IMR-90 (cell line): Measurements from ENCODE around the gene OR11H1. TPM values are rescaled to one million over a fixed set of nuclear protein-coding genes. Genes with fewer than 3 reads are reported as not detected.
"Not testable (repeated sequence)": the region's sequence is repeated elsewhere in the genome, so short reads cannot be mapped to it uniquely, and the experiment has no call there.

Experiments
- ATAC-seq: fragments of 200-7000 bp; cut with Tn5 transposase; 2 replicates; pipeline ENCODE4 v1.9.1; 2020; ENCODE audit warnings: low read depth, mild to moderate bottlenecking, moderate library complexity
- BruUV-seq: library from RNA; stranded (reverse); fragments of 400-500 nt; replicated peaks from 2 replicates; lab custom pipeline; 2021; lab: Mats Ljungman, UMichigan
- CTCF ChIA-PET: fragments of 300-600 bp; formaldehyde crosslinking; extraction: SDS; loops from one replicate; lab custom pipeline; 2021; ENCODE audit warnings: antibody characterized with exemption; lab: Yijun Ruan, JAX
- POLR2A ChIA-PET: fragments of 300-600 bp; sonication (Branson Sonifier 250); formaldehyde crosslinking; loops from one replicate; lab custom pipeline; 2022; ENCODE audit warnings: antibody characterized with exemption; ENCODE audit not compliant: unreplicated experiment; lab: Charles Lee
- DNase-seq: peaks from one replicate; pipeline ENCODE4 v3.0.0; 2013
- H2AFZ ChIP-seq: replicated peaks from 2 replicates; pipeline ENCODE3; 2013; ENCODE audit warnings: low read length, mild to moderate bottlenecking; ENCODE audit not compliant: poor library complexity
- H2AK5ac ChIP-seq: 2 replicates; pipeline ENCODE4 v1.6.1; 2013; ENCODE audit warnings: low read depth, low read length, inconsistent platforms
- H2AK9ac ChIP-seq: replicated peaks from 2 replicates; pipeline ENCODE3; 2013; ENCODE audit warnings: mild to moderate bottlenecking, low read depth, low read length, moderate library complexity; ENCODE audit not compliant: poor library complexity
- H2BK120ac ChIP-seq: 2 replicates; pipeline ENCODE4 v1.6.1; 2013; ENCODE audit warnings: low read depth, low read length, inconsistent platforms
- H2BK15ac ChIP-seq: 3 replicates; pipeline ENCODE4 v1.6.1; 2013; ENCODE audit warnings: low read depth, low read length, inconsistent platforms
- H2BK20ac ChIP-seq: 2 replicates; pipeline ENCODE4 v1.6.1; 2013; ENCODE audit warnings: low read depth, mild to moderate bottlenecking, inconsistent platforms, low read length, moderate library complexity
- H2BK5ac ChIP-seq: 2 replicates; pipeline ENCODE4 v1.6.1; 2013; ENCODE audit warnings: mild to moderate bottlenecking, low read depth, low read length, inconsistent platforms; ENCODE audit not compliant: poor library complexity, severe bottlenecking
- H3K14ac ChIP-seq: replicated peaks from 2 replicates; pipeline ENCODE4 v1.6.1; 2013; ENCODE audit warnings: low read depth, low read length, inconsistent platforms
- H3K18ac ChIP-seq: 2 replicates; pipeline ENCODE4 v1.6.1; 2013; ENCODE audit warnings: low read depth, low read length, control low read depth
- H3K23ac ChIP-seq: 2 replicates; pipeline ENCODE4 v1.6.1; 2013; ENCODE audit warnings: low read depth, low read length, inconsistent platforms
- H3K27ac ChIP-seq: 2 replicates; pipeline ENCODE4 v1.5.1; 2013; ENCODE audit warnings: mild to moderate bottlenecking, control low read depth, low read length; ENCODE audit not compliant: insufficient read depth
- H3K27me3 ChIP-seq: 2 replicates; pipeline ENCODE4 v1.6.1; 2013; ENCODE audit warnings: low read length; ENCODE audit not compliant: control insufficient read depth, insufficient read depth
- H3K36me3 ChIP-seq: 2 replicates; pipeline ENCODE4 v1.6.1; 2013; ENCODE audit warnings: low read length, mixed read lengths; ENCODE audit not compliant: control insufficient read depth, insufficient read depth
- H3K4ac ChIP-seq: 2 replicates; pipeline ENCODE4 v1.6.1; 2013; ENCODE audit warnings: low read depth, low read length, inconsistent platforms
- H3K4me1 ChIP-seq: 2 replicates; pipeline ENCODE4 v1.6.1; 2013; ENCODE audit warnings: low read length, mixed read lengths; ENCODE audit not compliant: control insufficient read depth, insufficient read depth
- H3K4me2 ChIP-seq: 2 replicates; pipeline ENCODE4 v1.6.1; 2013; ENCODE audit warnings: low read depth, mild to moderate bottlenecking, control low read depth, low read length, moderate library complexity
- H3K4me3 ChIP-seq: 2 replicates; pipeline ENCODE4 v1.5.1; 2013; ENCODE audit warnings: low read depth, mild to moderate bottlenecking, control low read depth, low read length, moderate library complexity; ENCODE audit not compliant: insufficient read depth
- H3K56ac ChIP-seq: 2 replicates; pipeline ENCODE4 v1.6.1; 2013; ENCODE audit warnings: low read length, inconsistent platforms; ENCODE audit not compliant: insufficient read depth; ENCODE audit errors: extremely low read depth
- H3K79me1 ChIP-seq, 2 experiments: 2 replicates each; pipeline ENCODE4 v1.6.1; 2013; ENCODE audit warnings: low read length in 2 of 2, inconsistent platforms in 1 of 2, low read depth in 1 of 2
- H3K9ac ChIP-seq: 2 replicates; pipeline ENCODE4 v1.6.1; 2013; ENCODE audit warnings: low read depth, low read length, control low read depth
- H3K9me1 ChIP-seq: 2 replicates; pipeline ENCODE4 v1.6.1; 2013; ENCODE audit warnings: low read length, inconsistent platforms; ENCODE audit not compliant: insufficient read depth
- H3K9me3 ChIP-seq: 2 replicates; pipeline ENCODE4 v1.6.1; 2013; ENCODE audit warnings: low read length; ENCODE audit not compliant: control insufficient read depth, insufficient read depth
- H4K20me1 ChIP-seq: 2 replicates; pipeline ENCODE4 v1.6.1; 2013; ENCODE audit warnings: low read length, inconsistent platforms; ENCODE audit not compliant: insufficient read depth
- H4K5ac ChIP-seq: 2 replicates; pipeline ENCODE4 v1.6.1; 2013; ENCODE audit warnings: mild to moderate bottlenecking, low read depth, low read length, control low read depth
- H4K8ac ChIP-seq, 2 experiments: 2 replicates each; pipeline ENCODE4 v1.6.1; 2013; ENCODE audit warnings: low read depth in 2 of 2, low read length in 2 of 2, control low read depth in 1 of 2, inconsistent platforms in 1 of 2
- H4K91ac ChIP-seq: 2 replicates; pipeline ENCODE4 v1.6.1; 2013; ENCODE audit warnings: low read depth, low read length, inconsistent platforms; ENCODE audit not compliant: insufficient read depth
- WGBS, 2 experiments: methylation state at CpG; one replicate each; pipeline versions ENCODE4 v1.1.5 to v1.1.7; 2013; ENCODE audit warnings: missing lambda C conversion rate in 2 of 2; ENCODE audit not compliant: insufficient read length in 1 of 2; ENCODE audit errors: extremely low coverage in 2 of 2; 5-methylcytosine and 5-hydroxymethylcytosine counted together
- dilution Hi-C: fragments of 300-500 bp; cut with HindIII; formaldehyde crosslinking; loops from one replicate; pipeline ENCODE4 v1.14.3; 2018; ENCODE audit warnings: low sequenced_read_pairs; ENCODE audit not compliant: unreplicated experiment
- in situ Hi-C: fragments of 300-500 bp; cut with MboI; formaldehyde crosslinking; loops from 3 replicates; pipeline ENCODE4 v1.14.3; 2019; ENCODE audit warnings: low sequenced_read_pairs, inconsistent platforms, mixed read lengths
- intact Hi-C: fragments of 100-400 bp; cut with micrococcal nuclease; formaldehyde crosslinking; loops from 2 replicates; pipeline ENCODE4 v1.10.0; 2022
- polyA plus RNA-seq, 3 experiments: library from polyadenylated mRNA; depleted of rRNA; stranded (reverse); fragments of >200 nt; gene quantifications; 2 replicates each; pipeline ENCODE4 v1.2.3, GENCODE V29; 2012; ENCODE audit warnings: low replicate concordance in 1 of 3
- total RNA-seq: library from RNA; depleted of rRNA; stranded (reverse); fragments of >200 nt; gene quantifications from 2 replicates; pipeline ENCODE4 v1.2.3, GENCODE V29; 2012

Gene OR11H1
- total and polyA plus RNA-seq, 2 of the 4 experiments (the other 2 are of a cell fraction), result not detected

DNA sequence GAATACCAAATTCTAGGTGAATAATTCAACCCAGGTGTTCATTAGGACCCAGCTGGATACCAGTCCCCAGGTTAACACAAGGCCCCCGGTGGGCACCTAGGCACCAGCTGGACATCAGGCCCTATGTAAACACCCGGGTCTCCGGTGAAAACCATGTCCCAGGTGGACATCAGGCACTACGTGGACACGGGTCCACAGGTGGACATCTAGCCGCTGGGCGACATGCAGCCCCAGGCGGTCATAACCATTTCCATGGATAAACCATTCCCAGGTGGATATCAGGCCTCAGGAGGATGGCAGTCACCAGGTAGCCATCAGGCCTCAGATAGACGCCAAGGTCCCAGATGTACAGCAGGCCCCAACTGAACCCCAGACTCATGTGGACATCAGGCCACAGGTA, 12.1 kb upstream of the OR11H1 start:
- H2AK9ac ChIP-seq, H3K27ac ChIP-seq, H3K56ac ChIP-seq, H3K14ac ChIP-seq, H2BK15ac ChIP-seq, H3K27me3 ChIP-seq, H3K9me3 ChIP-seq, H2AFZ ChIP-seq, H3K4ac ChIP-seq, H4K8ac ChIP-seq, H3K18ac ChIP-seq, dilution Hi-C loops, H3K4me2 ChIP-seq, DNase-seq, in situ Hi-C loops, H2BK120ac ChIP-seq, intact Hi-C loops, H3K36me3 ChIP-seq, H4K20me1 ChIP-seq, H3K9ac ChIP-seq, H3K79me1 ChIP-seq, H2AK5ac ChIP-seq, BruUV-seq, POLR2A ChIA-PET, H2BK5ac ChIP-seq, H3K4me3 ChIP-seq, CTCF ChIA-PET, H2BK20ac ChIP-seq, H3K23ac ChIP-seq, H3K4me1 ChIP-seq, H4K5ac ChIP-seq, ATAC-seq, H3K9me1 ChIP-seq, H4K91ac ChIP-seq: not testable (repeated sequence)
- WGBS, 2 experiments, result 50% methylated on average over 2 of the region's 9 CpGs; no CpG with 5 or more reads in 1 of the 2 experiments

DNA sequence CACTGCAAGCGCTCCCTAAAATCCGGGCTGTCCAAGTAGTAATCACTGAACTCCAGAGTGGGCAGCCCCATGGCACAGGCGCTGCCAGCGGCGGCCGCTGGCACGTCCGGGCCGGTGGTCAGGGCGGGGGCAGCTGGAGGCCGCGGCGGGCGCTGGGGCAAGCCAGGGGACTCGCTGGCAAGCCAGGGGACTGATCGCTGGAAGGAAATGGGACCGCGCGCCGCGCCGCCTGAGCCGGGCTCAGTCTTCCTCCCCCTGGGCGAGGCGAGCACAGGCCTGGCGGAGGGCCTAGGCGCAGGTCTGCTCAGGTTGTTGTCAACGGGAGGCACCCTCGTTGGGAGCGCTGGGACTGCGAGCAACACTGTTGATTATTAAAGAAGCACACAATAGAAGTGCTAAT, 25.8 kb downstream of the OR11H1 start:
- H4K20me1 ChIP-seq, H3K9ac ChIP-seq, H3K14ac ChIP-seq, H3K27ac ChIP-seq, H3K18ac ChIP-seq, H2AK5ac ChIP-seq, H2AFZ ChIP-seq, H4K5ac ChIP-seq, H3K4me1 ChIP-seq, intact Hi-C loops, H3K4me3 ChIP-seq, H3K23ac ChIP-seq, DNase-seq, H2BK15ac ChIP-seq, H4K91ac ChIP-seq, POLR2A ChIA-PET, H2BK5ac ChIP-seq, H4K8ac ChIP-seq, CTCF ChIA-PET, H3K79me1 ChIP-seq, H3K36me3 ChIP-seq, H2AK9ac ChIP-seq, H3K27me3 ChIP-seq, H3K56ac ChIP-seq, H2BK20ac ChIP-seq, H3K4ac ChIP-seq, BruUV-seq, H3K9me1 ChIP-seq, dilution Hi-C loops, H2BK120ac ChIP-seq, ATAC-seq, H3K9me3 ChIP-seq, H3K4me2 ChIP-seq, in situ Hi-C loops: not testable (repeated sequence)
- WGBS, 2 experiments, result no CpG with 5 or more reads among the region's 31 CpGs
